Activated naive CD8-positive, alpha-beta T cell (primary cell): ENCODE measurements around the gene ATP9B.

ENCODE experiments used
- H3K27ac Mint-ChIP-seq: one replicate; pipeline ENCODE4 v1.8.0; 2021; ENCODE audit warnings: mixed read lengths
- H3K27me3 Mint-ChIP-seq: one replicate; pipeline ENCODE4 v1.8.0; 2021; ENCODE audit warnings: mixed read lengths
- H3K36me3 Mint-ChIP-seq: one replicate; pipeline ENCODE4 v1.8.0; 2021; ENCODE audit warnings: mixed read lengths
- H3K4me1 Mint-ChIP-seq: one replicate; pipeline ENCODE4 v1.8.0; 2021; ENCODE audit warnings: low read depth, mixed read lengths
- H3K4me3 Mint-ChIP-seq: one replicate; pipeline ENCODE4 v1.8.0; 2021; ENCODE audit warnings: mild to moderate bottlenecking, mixed read lengths
- H3K9me3 Mint-ChIP-seq: one replicate; pipeline ENCODE4 v1.8.0; 2021; ENCODE audit warnings: low read depth, mixed read lengths

Gene ATP9B

GRCh38 chr18:79210002-79210910 is 141.1 kb downstream of the ATP9B start:
- H3K27ac Mint-ChIP-seq: no peak overlapping the region
- peaks cover 8% of the 10 kb centered on the region for H3K36me3 Mint-ChIP-seq

GRCh38 chr18:79211844-79212243 is 142.7 kb downstream of the ATP9B start:
- Mint-ChIP-seq H3K4me3 (no peak overlapping the region), H3K4me1 (peaks cover 7% of the 10 kb centered on the region), H3K27me3 (no peaks in the 10 kb centered on the region), H3K9me3 (no peaks in the 10 kb centered on the region), H3K27ac (no peak overlapping the region), H3K36me3 (peaks cover 11% of the 10 kb centered on the region)

More at GRCh38 chr18:79210002-79210910, 141.1 kb downstream of the ATP9B start:
- no peak overlapping the region for H3K4me3 Mint-ChIP-seq
- H3K4me1 Mint-ChIP-seq: peaks cover 7% of the 10 kb centered on the region
- H3K27me3 Mint-ChIP-seq: no peaks in the 10 kb centered on the region
- H3K9me3 Mint-ChIP-seq: no peaks in the 10 kb centered on the region

- H3K27me3 Mint-ChIP-seq: no peaks in the 10 kb centered on the region
- H3K36me3 Mint-ChIP-seq: peaks cover 16% of the 10 kb centered on the region
- peaks cover 6% of the 10 kb centered on the region for H3K4me1 Mint-ChIP-seq
- H3K27ac Mint-ChIP-seq: no peak overlapping the region
- H3K9me3 Mint-ChIP-seq: no peaks in the 10 kb centered on the region
- no peak overlapping the region for H3K4me3 Mint-ChIP-seq
Measured at GRCh38 chr18:79214056-79214455, 144.9 kb downstream of the ATP9B start.

GRCh38 chr18:79216176-79216575 is 147.0 kb downstream of the ATP9B start:
- Mint-ChIP-seq H3K9me3 (no peaks in the 10 kb centered on the region), H3K27ac (no peak overlapping the region), H3K27me3 (no peaks in the 10 kb centered on the region), H3K4me3 (no peak overlapping the region), H3K36me3 (peaks cover 22% of the 10 kb centered on the region), H3K4me1 (peaks cover 6% of the 10 kb centered on the region)

GRCh38 chr18:79217979-79218604 is 148.9 kb downstream of the ATP9B start:
- H3K4me1 Mint-ChIP-seq: no peaks in the 10 kb centered on the region
- no peaks in the 10 kb centered on the region for H3K27me3 Mint-ChIP-seq
- peaks cover 24% of the 10 kb centered on the region for H3K36me3 Mint-ChIP-seq
- H3K27ac Mint-ChIP-seq: no peak overlapping the region
- H3K4me3 Mint-ChIP-seq: no peak overlapping the region
- no peaks in the 10 kb centered on the region for H3K9me3 Mint-ChIP-seq

- Mint-ChIP-seq H3K27ac (no peak overlapping the region), H3K36me3 (peaks cover 24% of the 10 kb centered on the region), H3K4me1 (no peaks in the 10 kb centered on the region), H3K4me3 (no peak overlapping the region), H3K27me3 (no peaks in the 10 kb centered on the region), H3K9me3 (no peaks in the 10 kb centered on the region)
Measured at GRCh38 chr18:79218605-79219190, 149.5 kb downstream of the ATP9B start.

- H3K36me3 Mint-ChIP-seq: peaks cover 26% of the 10 kb centered on the region
- no peaks in the 10 kb centered on the region for H3K27me3 Mint-ChIP-seq
- no peaks in the 10 kb centered on the region for H3K9me3 Mint-ChIP-seq
- no peak overlapping the region for H3K4me3 Mint-ChIP-seq
- no peaks in the 10 kb centered on the region for H3K4me1 Mint-ChIP-seq
- H3K27ac Mint-ChIP-seq: no peak overlapping the region
Measured at GRCh38 chr18:79221136-79221535, 151.9 kb downstream of the ATP9B start.

GRCh38 chr18:79222790-79223189 is 153.6 kb downstream of the ATP9B start:
- Mint-ChIP-seq H3K27ac (no peak overlapping the region), H3K4me1 (no peaks in the 10 kb centered on the region), H3K27me3 (no peaks in the 10 kb centered on the region), H3K4me3 (no peak overlapping the region), H3K9me3 (no peaks in the 10 kb centered on the region), H3K36me3 (peaks cover 22% of the 10 kb centered on the region)

GRCh38 chr18:79223431-79223830 is 154.2 kb downstream of the ATP9B start:
- Mint-ChIP-seq H3K27ac (no peak overlapping the region), H3K27me3 (no peaks in the 10 kb centered on the region), H3K36me3 (peaks cover 21% of the 10 kb centered on the region), H3K4me3 (no peak overlapping the region), H3K4me1 (no peaks in the 10 kb centered on the region), H3K9me3 (no peaks in the 10 kb centered on the region)

- H3K27me3 Mint-ChIP-seq: no peaks in the 10 kb centered on the region
- H3K4me3 Mint-ChIP-seq: no peak overlapping the region
- peaks cover 20% of the 10 kb centered on the region for H3K36me3 Mint-ChIP-seq
- no peaks in the 10 kb centered on the region for H3K4me1 Mint-ChIP-seq
- H3K27ac Mint-ChIP-seq: peak overlapping the region; percentile 54
- H3K9me3 Mint-ChIP-seq: no peaks in the 10 kb centered on the region
Measured at GRCh38 chr18:79224381-79224780, 155.2 kb downstream of the ATP9B start.

GRCh38 chr18:79227621-79228020 is 158.4 kb downstream of the ATP9B start:
- Mint-ChIP-seq H3K36me3 (peaks cover 15% of the 10 kb centered on the region), H3K27ac (no peak overlapping the region), H3K9me3 (no peaks in the 10 kb centered on the region), H3K4me1 (peaks cover under 1% of the 10 kb centered on the region), H3K27me3 (no peaks in the 10 kb centered on the region), H3K4me3 (no peak overlapping the region)

GRCh38 chr18:79229431-79229830 is 160.2 kb downstream of the ATP9B start:
- H3K36me3 Mint-ChIP-seq: peaks cover 16% of the 10 kb centered on the region
- H3K9me3 Mint-ChIP-seq: no peaks in the 10 kb centered on the region
- peaks cover 3% of the 10 kb centered on the region for H3K4me1 Mint-ChIP-seq
- no peak overlapping the region for H3K4me3 Mint-ChIP-seq
- no peak overlapping the region for H3K27ac Mint-ChIP-seq
- no peaks in the 10 kb centered on the region for H3K27me3 Mint-ChIP-seq

- Mint-ChIP-seq H3K27ac (no peak overlapping the region), H3K4me3 (no peak overlapping the region), H3K4me1 (peaks cover 3% of the 10 kb centered on the region), H3K36me3 (peaks cover 9% of the 10 kb centered on the region), H3K27me3 (no peaks in the 10 kb centered on the region), H3K9me3 (no peaks in the 10 kb centered on the region)
Measured at GRCh38 chr18:79234438-79234837, 165.2 kb downstream of the ATP9B start.

GRCh38 chr18:79239631-79240030 is 170.4 kb downstream of the ATP9B start:
- no peaks in the 10 kb centered on the region for H3K4me1 Mint-ChIP-seq
- no peaks in the 10 kb centered on the region for H3K9me3 Mint-ChIP-seq
- no peak overlapping the region for H3K27ac Mint-ChIP-seq
- no peak overlapping the region for H3K4me3 Mint-ChIP-seq
- H3K27me3 Mint-ChIP-seq: no peaks in the 10 kb centered on the region
- peaks cover 4% of the 10 kb centered on the region for H3K36me3 Mint-ChIP-seq

- Mint-ChIP-seq H3K4me1 (peaks cover 4% of the 10 kb centered on the region), H3K27me3 (no peaks in the 10 kb centered on the region), H3K27ac (no peak overlapping the region), H3K36me3 (peaks cover 4% of the 10 kb centered on the region), H3K9me3 (no peaks in the 10 kb centered on the region), H3K4me3 (no peak overlapping the region)
Measured at GRCh38 chr18:79241755-79242154, 172.6 kb downstream of the ATP9B start.
